ENCODE data around the gene OR6P1.

OR6P1 gene

GRCh38 chr1:158516966-158517365, 53.4 kb downstream of the OR6P1 start:
- peak in 1 of 51 donors; percentile 13 for DNase-seq

Data from hypothalamus (tissue), 51 donors.